ENCODE measurements around the gene PCYT2.
"Not testable (repeated sequence)": the region's sequence is repeated elsewhere in the genome, so short reads cannot be mapped to it uniquely, and the experiment has no call there.

The PCYT2 gene

DNA sequence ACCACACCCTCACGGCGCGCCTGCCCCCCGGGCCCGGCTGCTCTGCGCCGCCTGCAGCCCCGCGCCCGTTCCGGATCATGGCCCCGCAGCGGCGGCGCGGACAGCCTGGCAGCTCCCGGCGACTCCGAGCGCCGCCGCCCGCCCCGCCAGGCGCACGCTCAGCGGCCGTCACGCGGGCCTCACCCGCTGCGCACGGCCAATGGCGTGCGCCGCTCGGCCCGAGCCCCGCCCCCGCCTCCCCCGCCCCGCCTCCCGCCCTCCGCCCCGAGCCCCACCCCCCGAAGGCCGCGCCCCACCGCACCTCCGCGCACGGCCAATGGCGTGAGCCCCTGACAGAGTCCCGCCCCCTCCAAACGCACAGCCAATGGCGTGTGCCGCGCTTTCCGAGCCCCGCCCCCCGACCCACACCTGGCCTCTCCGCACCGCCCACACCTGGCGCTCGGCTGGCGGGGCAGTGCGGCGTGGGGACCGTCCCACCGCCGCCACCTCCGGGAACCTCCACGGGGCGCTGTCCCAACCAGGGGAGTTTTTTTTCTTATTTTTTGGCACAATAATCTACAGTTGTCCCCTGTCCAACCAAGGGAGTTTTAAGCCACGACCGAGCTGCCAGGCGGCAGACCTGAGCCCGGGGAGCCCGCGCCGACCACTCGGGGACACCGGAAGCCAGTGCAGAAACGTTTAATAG is at the start of gene PCYT2:
TSS of gene PCYT2 (minus strand) at position 123 of the 685 bp plus-strand sequence. CDS start at position 79, 44 bp downstream.
- DNase-seq: peak; percentile 93 to 95

DNA sequence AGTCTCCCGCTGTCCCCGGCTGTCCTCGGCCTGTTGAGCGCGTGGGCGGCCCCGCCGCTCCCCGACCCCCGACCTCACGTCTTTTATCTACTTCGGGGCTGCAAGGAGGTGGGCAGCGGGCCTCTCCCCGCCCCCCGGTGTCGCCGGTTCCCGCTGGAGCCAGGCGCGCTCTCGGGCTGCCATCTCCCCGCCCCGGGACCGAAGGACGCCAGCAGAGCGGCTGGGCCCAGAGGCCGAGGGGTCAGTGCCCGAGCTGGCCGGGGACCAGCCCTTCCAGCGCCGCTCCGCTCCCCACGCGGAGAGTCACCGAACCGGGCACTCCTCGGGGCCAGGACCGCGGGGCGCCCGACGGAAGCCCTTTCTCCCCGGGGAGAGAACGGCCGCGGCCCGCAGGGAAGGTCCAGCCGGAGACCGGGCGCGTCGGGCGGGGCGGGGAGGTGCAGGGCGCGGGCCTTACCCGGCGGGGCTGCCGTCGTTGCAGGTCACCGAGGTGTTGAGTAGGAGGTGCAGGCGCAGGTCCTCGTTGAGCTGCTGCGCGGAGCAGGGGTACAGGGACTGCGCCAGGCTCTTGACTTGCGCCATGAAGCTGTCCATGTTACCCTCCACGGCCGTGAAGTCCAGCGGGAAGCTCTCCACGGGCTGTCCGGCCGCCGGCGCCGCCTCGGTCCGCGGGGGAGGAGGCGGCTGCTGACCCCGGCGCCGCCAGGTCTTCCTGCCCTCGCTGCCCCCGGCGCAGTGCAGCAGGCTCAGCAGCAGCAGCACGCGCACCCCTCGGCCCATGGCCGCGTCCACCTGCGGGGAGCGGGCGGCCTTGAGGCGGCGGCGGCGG is 49.1 kb upstream of the PCYT2 start:
- peak in 1 of 2 donors; percentile 11 for DNase-seq

DNA sequence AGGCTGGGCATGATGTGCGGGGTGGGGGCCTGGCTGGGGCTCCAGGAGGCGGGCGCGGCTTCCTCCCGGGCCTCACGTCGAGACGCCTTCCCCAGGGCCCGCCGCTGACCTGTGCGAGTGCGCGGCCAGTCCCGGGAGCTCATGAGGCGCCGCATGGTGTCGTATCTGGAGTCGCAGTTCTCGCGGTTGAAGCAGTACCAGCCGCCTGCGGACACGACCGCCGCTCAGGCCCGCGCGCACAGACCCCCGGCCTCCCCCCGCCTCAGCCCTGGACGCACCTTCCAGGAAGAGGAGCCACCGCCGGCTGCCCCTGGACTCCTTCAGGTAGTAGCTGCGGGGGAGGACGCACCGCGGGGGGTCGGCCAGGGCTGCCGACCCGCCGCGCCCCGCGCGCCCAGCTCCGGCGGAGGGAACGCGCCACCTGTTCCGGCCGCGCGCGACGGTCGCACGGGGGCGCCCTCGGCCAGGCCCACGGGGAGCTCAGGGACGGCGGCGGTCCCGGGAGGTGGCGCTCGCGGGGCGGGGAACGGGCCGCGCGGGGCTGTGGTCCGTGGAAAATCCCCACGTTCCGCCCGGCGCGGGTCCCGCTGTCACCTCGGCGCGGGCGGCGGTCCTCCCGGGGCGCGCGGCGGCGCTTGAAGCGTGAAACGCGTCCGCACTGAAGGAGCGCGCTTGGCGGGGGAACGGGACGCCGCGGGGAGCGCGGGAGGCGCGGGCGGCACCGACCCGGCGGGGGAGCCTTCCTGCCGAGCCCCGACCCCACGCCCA is 48.3 kb upstream of the PCYT2 start:
- peak; percentile 78 to 85 for DNase-seq

DNA sequence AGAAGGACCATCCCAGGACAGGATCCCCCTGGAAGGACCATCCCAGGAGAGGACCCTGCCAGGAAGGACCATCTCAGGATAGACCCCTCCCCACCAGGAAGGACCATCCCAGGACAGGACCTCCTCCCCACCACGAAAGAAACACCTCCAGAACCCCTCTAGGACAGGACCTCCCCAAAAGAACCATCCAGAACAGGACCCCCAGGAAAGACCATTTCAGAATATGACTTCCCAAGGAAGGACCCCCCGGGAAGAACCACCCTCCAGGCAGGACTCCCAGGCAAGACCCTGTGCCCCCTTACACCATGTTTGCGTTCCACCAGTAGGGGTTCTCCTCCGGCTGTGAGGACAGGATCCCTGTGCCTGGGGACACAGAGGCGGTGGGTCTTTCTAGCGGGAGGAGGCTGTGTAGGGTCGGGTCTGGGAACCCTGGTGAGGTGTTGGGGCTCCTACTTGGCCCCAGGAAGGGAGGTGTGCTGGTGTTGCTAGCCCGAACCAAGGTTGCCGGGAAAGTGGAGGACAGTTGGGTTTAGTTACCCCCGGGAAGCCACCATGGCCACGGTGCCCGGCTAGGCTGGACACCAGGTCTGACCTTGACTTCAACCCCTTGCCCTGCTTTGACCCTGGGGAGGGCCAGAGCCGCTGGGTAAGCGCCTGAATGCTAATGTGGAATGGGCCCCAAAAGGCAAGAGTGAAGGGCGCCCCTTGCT is 47.6 kb upstream of the PCYT2 start:
- DNase-seq: no peak

DNA sequence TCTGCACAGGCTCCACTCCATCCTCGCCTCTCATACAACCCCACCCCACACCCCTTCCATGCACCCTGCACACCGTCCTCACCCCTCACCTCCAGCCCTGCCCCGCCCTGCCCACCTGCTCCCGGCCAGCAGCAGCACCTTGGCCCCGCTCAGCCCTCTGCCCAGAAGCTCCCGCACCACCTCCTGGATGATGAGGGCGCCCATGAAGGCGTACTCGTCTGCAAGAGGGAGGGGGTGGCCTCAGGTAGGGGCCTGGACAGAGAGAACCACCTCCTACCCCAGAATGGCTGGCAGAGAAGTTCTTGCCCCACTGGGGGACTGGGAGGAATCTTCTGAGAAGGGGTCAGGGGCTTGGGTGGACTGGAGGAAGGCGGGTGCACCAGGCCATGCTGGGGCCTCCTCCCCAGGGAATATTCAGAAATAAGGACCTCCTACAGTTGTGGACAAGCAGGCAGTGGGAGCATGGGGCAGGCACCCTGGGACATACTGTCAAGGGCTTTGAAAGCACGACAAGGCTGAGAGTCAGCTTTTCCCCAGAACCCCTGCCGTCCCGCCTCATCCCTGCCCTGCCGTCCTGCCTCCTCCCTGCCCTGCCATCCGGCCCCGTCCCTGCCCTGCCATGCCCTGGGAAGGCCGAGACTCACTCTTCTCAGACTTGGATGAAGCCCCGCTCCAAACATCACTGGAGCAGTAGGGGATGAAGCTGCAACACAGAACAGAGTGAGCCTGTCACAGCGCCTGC is 46.7 kb upstream of the PCYT2 start:
- no peak for DNase-seq

DNA sequence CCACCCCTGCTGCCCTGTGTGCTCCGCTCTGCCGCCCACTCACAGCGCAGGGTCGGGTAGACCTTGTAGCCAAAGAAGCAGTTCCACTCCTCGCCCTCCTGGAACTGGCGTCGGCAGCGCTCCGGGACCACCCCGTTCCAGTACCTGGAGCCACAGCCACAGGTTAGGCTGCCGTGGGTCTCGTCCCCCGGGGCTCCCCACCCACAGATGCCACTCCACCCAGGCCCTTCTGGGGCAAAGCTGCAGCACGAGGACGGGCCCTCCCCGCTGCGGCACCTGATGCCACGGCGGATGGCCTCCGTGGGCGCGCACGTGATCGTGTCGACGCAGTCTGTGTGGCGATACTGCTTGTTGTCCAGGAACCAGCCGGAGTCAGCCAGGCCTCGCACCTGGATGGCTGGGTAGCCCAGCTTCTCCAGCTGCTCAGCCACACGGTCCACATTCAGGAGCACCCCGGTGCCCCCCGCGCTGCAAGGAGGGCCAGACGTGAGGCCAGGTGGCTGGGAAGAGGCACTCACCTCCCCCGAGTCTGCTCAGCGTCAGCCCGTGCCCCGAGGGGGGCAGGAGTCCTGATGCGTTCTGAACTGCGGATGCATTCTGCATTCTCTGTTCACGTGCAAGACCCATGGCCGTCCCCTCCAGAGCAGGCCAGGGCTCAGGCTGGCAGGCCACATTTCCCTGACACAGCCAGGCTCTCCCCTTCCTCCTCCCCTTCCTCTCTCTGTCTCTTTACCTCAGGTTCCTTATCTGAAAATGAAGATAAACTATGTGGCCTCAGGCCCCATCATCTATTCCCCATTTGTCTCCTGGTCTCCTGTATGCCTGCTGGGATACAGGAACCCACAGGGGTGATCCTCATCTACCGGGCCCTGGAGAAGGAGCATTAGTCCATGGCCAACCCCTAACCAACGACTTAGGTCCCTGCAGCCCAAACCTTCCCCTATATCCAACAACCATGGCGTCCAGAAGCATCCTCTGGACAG is 45.7 kb upstream of the PCYT2 start:
- no peak for DNase-seq

DNA sequence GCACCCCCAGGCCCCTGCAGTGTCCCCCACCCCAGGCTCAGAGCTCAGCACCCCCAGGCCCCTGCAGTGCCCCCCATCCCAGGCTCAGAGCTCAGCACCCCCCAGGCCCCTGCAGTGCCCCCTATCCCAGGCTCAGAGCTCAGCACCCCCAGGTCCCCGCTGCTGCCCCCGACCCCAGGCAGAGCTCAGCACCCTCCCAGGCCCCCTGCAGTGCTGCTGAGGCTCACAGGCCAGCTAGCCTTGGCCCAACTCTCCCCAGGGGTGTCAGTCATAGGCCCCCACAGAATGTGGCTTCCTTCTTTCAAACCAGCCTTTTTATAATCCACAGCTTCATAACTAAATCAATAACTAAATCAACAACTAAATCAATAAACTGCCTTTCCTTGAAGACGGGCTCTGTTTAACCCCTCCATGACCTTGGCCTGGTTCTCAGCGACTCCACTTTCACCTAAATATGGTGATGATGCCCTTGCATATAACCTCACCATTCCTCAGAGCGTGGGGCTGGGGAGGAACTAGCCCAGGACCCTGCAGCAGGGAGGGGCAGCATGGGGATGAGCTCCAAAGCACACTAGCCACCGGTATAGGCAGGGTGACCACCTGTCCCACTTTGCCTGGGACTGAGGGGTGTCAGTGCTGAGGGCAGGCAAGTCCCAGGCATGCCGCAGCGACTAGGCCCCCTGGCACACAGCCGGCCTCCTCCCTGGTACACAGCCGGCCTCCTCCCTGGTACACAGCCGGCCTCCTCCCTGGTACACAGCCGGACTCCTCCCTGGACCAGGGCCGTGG is 44.8 kb upstream of the PCYT2 start:
- DNase-seq: no peak

DNA sequence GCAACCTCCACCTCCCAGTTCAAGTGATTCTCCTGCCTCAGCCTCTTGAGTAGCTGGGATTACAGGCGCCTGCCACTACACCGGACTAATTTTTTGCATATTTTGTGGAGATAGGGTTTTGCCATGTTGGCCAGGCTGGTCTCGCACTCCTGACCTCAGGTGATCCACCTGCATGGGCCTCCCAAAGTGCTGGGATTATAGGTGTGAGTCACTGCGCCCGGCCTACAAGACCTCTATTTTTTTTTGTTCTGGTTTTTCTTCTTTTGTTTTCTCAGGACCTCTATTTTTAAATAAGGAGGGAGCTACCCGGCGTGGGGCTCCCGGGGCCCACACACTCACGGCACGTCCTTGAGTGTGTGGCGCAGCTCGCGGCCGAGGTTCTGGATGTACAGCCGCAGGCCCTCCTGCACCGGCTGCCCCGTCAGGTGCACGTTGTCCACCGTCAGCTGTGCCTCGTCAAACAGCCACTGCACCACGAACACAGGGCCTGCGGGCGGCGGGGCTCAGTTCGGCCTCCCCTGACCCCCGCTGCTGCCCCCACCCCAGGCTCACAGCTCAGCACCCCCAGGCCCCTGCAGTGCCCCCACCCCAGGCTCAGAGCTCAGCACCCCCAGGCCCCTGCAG is 44.0 kb upstream of the PCYT2 start:
- no peak for DNase-seq

DNA sequence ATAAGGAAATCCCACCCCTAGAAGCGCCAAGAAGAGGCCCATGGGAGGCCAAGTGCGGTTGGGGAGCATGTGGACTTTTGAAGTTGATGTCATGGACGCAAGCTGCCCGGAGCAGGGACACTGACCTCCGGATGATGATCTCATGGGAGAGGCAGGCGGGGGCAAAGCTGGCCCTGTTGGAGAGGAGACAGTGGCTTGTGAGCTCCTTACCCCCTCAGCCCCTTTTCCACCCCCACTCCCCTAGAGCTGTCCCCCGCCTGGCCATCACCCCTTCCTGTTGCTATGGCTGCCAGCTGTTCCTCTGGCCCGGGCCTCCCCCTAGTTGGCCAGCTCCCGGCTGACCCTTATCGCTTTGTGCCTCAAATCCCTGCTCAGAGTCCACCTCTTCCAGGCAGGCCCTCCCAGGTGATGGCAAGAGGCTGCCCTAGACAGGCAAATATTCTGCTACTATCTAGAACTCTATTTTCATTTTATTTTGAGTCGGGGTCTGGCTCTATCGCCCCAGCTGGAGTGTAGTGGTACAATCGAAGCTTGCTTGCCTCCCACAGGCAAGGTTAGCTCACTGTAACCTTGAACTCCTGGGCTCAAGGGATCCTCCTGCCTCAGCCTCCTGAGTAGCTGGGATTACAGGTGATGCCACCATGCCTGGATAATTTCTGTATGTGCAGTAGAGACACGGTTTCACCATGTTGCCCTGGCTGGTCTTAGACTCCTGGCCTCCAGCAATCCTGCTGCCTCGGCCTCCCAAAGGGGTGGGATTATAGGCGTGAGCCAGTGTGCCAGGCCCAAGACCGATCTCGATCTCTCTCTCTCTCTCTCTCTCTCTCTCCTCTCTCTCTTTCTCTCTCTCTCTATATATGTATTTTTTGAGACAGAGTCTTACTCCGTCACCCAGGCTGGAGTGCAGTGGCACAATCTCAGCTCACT is 43.2 kb upstream of the PCYT2 start:
- no peak for DNase-seq

DNA sequence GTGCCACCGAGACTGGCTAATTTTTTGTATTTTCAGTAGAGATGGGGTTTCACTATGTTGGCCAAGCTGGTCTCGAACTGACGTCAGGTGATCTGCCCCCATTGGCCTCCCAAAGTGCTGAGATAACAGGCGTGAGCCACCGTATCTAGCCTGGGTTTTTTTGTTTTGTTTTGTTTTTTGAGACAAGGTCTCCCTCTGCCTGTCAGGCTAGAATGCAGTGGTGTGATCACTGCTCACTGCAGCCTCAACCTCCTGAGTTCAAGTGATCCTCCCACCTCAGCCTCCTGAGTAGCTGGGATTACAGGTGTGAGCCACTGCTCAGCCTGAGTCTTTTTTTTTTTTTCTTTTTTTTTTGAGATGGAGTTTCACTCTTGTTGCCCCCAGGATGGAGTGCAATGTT is 42.2 kb upstream of the PCYT2 start:
- DNase-seq: not testable (repeated sequence)

DNA sequence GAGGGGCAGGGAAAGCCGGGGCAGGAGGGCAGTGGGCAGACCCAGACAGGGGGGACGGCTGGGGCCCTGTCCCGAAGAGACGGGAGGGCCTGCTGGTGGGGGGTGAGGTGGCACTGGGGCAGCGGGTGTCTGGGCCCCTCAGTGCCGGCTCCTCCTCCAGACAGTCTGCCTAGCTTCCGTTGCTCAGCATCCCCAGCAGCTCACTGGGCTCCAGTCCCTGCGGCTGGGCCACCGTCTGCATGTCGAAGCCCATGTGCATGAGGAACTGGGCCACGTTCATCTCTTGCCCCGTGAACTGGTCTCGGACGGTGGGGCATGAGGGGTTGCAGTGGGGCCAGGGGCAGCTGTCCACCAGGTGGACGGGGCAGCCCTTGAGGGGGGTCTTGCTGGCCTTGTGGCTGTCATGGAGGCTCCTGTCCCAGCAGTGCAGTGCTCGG is 41.6 kb upstream of the PCYT2 start:
- no peak for DNase-seq

DNA sequence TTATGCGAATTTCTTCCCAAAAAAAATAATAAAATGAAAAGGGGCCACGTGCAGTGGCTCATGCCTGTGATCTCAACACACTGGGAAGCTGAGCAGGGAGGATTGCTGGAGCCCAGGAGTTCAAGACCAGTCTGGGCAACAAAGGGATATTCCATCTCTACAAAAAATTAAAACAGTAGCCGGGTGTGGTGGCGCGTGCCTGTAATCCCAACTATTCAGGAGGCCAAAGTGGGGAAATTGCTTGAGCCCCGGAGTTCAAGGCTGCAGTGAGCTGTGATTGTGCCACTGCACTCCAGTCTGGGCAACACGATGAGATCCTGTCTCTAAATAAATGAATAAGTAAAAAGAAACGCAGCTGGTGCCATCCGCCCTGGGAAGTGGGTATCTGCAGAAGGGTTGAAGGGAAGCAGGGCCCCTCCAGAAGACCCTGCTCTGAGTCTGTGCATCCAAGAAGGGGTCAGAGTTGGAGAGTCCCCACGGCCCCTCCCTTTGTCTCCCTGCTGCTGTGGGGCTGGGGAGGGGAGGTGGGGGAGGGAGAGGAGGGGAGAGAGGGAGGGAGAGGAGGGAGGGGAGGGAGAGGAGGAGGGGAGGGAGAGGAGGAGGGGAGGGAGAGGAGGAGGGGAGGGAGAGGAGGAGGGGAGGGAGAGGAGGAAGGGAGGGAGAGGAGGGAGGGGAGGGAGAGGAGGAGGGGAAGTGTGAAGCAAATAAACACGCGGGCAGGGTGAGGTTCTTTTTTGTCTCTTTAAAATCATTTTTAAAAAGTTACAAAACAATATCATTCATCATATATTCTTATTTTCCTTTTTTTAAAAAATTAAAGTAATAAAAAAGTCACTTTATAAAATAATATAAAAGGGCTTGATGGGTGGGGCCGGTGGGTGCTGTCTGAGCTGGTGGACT is 40.8 kb upstream of the PCYT2 start:
- no peak for DNase-seq

DNA sequence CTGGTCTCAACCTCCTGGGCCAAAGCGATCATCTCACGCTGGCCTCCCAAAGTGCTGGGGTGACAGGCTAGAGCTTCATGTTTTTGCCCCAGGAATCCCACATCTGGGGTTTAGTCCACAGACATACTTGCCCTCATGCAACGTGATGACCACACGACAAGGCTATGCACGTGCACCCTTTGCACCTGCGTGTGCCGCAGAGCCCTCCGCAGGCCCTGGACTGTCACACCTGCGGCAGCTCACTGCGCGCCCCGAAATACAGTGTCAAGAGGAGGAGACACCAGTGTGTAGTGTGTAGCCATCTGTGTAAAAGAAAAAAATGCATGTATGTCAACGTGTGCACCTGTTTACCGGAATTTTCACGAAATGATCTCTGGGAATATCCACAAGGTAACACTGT is 39.3 kb upstream of the PCYT2 start:
- DNase-seq: no peak

DNA sequence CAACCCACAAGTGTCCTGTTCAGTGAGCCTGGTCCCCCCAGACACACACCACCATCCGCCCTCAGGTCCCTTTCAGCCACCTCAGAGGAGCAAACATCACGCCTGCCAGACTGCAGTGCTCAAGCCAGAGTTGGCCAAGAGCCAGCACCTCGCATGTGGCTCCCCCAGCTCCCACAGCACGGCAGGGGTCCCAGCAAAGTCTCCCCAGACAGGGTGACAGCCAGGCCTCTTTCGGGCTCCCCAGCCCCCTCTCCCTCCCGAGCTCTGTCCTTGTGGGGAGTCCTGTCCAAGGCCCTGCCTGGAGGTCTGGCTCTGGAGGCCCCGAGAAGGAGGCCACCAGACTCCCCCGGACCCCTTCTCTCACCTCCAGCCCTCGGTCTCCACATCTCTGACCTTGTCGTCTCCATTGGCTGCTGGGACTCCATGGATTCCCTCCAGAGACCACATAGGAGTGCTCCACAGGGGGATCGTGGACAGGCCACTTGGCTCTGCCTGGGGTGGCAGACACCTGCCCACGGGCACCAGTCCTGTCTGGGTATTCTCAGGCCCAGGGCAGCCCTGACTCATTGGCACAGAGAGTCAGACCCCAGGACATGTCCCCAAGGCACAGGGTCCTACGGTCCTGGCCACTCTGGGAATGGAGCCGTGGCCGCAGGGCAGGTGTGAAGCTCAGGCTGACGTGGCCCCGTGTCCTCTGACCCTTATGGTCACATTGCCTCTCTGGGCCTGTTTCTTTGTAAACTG is 37.6 kb upstream of the PCYT2 start:
- no peak for DNase-seq

DNA sequence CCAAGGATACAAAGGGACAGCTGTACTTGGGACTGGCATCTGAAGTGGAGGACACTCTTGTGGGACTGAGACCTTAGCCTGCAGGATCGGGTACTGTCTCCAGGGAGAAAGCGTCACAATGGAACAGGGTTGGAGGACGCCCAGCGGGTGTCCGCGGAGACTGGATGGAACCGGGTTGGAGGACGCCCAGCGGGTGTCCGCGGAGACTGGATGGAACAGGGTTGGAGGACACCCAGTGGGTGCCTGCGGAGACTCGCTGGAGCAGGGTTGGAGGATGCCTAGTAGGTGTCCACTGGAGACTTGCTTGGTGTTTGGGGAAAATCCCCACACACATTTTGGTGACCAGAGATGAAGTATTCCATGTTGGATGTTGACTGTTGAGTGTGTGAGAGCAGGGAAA is 36.0 kb upstream of the PCYT2 start, which contains the start of gene MYADML2:
TSS of gene MYADML2 (minus strand) at position 45 of the 400 bp plus-strand sequence. CDS start 5,492 bp downstream, outside the sequence.
- DNase-seq: no peak

DNA sequence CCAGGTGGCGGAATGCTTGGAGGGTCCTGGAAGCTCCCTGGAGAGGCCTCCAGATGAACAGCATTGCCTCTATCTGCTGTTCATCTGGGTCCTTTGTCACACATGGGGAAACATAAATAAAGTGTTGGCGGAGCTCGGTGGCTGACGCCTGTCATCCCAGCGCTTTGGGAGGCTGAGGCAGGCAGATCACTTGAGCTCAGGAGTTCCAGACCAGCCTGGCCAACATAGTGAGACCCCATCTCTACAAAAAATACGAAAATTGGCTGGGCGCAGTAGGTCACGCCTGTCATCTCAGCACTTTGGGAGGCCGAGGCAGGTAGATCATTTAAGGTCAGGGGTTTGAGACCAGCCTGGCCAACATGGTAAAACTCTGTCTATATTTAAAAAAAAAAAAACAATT is 33.7 kb upstream of the PCYT2 start:
- DNase-seq: no peak
